GM21423 (cell line): Measurements from ENCODE around the gene ATF2.
A peak's percentile ranks its signal among the peaks of the same experiment; 100 is the strongest.
"Not testable (repeated sequence)": the region's sequence is repeated elsewhere in the genome, so short reads cannot be mapped to it uniquely, and the experiment has no call there.

Source experiments
- ATAC-seq: cut with Tn5 transposase; IDR thresholded peaks from one replicate; pipeline ENCODE4 v1.9.1; 2021; ENCODE audit warnings: mild to moderate bottlenecking, moderate library complexity; ENCODE audit not compliant: unreplicated experiment

Gene ATF2

DNA sequence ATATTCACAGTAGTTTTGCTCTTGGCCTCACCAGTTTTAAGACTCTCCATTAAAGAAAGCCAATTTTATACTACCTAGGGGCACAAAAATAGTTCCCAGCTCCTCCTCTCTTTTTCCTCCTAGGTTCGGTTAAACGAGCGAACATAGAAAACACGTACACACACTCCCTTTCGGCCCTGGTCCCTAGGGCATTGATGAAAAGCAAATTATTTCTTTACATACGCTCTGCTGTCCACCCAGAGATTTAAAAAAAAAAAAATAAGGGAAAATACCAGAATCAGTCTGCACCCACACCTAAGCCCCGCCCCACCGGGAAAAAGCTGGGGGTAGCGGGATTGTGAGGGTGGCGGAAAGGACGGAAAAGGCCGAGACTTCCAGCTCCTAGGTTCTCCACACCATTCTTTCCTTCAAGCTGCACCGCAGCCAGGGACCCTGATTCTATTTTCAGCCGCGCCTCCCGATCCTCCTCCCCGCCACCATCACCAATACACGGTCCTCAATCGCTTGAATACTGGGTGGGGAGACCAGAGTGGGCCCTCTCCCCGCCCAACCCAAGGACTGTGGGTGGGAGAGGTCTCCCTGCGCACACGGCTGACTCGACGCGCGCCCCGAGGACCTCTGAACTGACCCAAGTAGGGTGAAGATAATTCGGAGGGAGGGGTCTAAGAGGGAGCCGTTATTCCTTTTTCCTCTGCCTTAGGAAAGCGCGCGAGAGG, 769 bp downstream of the ATF2 start:
- ATAC-seq = peak; percentile 1

DNA sequence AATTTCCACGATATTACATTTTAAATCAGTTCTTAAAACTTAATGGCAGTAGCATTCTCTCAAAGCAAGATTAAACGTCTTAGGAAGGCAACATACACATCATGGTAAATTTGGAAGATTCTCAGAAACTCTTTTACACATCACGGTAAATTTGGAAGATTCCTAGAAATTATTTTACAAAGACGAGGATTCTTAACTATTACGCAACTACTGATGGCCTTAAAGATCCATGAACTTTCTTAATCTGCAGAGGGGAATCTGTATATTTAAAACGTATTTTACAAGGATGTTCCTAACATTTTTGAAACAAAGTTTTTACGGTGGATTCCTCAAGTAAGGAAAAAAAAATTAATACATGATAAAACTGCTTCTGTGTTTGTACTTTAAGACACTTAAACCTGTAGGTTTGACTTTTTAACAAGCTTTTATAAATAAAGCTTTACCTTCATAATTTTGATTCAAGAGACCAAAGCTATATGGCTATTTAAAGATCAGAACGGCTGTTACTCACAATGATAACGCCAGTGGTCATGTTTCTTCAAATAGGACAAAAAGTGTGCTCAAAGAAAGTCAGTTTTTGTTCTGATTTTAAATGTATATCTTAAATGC, 1.7 kb downstream of the ATF2 start:
- ATAC-seq = no peak

DNA sequence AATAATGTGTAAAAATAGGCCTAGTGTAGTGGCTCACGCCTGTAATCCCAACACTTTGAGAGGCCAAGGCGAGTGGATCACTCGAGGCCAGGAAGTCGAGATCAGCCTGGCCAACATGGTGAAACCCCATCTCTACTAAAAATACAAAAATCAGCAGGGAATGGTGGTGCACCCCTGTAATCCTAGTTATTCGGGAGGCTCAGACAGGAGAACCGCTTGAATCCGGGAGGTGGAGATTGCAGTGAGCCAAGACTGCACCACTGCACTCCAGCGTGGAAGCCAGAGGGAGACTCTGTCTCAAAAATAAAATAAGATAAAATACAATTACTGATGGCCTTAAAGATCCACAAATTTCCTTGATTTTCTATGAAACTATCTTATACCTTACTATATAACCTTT, 3.8 kb downstream of the ATF2 start:
- ATAC-seq = no peak

DNA sequence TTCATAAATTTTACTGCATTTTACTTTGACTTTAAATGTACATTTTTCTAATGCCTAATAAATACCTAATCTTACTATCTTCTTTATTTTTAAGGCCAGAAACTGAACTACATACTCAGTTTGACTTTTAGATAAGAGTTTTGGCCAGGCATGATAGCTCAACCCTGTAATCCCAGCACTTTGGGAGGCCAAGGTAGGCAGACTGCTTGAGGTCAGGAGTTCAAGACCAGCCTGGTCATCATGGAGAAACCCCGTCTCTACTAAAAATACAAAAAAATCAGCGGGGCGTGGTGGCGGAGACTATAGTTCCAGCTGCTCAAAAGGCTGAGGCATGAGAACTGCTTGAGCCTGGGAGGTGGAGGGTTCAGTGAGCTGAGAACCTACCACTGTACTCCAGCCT, 9.1 kb downstream of the ATF2 start:
- no peak for ATAC-seq

DNA sequence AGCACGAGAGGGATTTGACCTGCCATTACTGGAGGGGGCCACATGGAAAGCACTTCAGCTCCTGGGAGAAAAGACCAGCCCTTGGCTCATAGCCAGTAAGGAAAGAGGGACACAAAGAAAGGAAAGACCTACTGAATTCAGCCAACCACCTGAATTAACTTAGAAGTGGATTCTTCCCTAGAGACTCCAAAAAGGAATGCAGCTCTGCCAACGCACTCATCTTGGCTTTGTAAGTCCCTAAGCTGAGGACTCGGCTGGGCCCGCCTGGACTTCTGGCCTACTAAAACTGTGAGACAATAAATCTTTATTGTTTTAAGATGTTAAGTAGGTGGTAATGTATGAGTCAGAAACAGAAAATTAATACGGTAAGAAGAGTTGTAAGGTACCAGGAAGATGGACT, 11.5 kb downstream of the ATF2 start:
- no peak for ATAC-seq

DNA sequence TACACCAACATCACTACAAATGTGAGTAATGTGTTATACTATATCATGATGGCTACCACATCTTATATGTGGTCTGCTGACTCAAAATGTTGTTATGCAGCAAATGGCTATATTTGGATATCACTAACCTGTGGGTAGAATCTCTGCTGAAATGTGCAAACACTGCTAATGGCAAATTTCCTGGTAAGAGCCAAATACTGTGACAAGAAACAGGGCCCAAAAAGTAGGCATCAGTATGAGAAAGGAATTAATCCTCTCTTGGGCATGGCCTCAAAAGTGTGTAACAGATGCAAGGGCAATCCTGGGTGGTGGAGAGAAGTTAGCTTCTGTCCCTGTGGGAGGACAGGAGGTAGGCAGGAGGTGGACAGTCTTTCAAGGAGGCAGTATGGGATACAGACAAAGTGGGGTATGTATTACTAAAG, 13.3 kb downstream of the ATF2 start:
- ATAC-seq = peak; percentile 68

DNA sequence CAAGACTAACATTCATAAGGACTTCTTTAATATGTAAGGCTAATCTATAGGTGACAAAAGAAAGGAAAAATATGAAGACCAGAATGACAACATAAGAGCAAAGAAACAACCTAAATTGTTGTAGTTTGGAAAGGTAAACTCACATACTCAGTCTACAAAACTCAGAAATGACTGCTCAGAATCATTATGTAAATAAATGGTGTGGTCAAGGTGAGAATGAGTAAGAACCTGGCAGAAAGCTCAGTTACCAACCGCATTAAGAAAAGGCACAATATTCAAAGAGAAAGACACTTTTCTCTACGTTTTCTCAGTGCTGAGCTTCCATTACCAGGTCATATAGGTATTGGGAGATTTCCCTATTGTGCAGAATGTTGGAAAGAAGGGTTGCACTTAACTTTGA, 15.8 kb downstream of the ATF2 start:
- ATAC-seq = peak; percentile 86

DNA sequence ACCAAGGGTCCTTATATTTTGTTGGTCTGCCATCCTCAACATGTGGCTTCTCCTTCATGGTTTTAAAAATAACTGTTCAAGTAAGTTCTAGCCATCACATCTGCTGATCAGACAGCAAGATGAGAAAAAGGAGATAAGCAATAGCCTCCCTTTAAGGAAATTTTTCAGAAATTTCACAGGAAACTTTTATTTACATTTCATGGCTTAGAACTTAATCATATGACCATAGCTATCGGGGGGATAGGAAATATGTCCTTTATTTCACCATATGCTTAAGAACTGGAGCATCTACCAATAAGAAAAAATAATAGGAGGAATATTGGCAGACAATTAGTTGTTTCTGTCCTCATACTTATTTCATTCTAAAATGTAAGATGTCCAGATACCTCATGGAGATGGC, 16.2 kb downstream of the ATF2 start:
- no peak for ATAC-seq

DNA sequence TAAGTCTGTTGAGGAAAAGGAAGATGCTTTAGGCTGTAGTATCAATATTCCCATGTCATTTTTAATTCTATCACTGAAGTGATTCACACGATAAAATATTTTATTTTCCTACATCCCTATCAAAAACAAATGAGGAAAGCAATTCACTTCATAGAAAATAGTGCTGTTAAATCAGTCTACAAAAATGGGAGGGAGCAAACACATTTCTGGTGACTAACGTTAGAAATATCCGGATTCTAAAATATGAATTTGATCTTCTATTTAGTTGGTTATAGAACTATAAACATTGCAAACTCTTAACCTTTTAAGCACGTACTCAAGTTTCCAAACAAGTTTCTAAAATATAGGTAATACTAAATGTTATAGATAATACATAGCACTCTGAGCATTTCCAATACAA, 20.8 kb downstream of the ATF2 start:
- ATAC-seq = no peak

DNA sequence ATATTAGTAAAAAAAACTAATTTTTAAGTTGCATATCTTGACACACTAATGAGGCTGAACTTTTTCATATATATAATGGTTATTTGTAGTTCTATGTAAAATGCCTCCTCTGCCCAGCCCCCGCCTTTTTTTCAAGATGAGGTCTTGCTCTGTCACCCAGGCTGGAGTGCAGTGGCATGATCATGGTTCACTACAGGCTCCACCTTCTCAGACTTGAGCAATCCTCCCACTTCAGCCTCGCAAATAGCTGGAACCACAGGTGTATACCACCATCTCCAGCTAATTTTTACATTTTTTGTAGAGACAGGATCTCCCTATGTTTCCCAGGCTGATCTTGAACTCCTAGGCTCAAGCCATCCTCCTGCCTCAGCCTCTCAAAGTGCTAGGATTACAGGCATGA, 24.3 kb downstream of the ATF2 start:
- no peak for ATAC-seq

DNA sequence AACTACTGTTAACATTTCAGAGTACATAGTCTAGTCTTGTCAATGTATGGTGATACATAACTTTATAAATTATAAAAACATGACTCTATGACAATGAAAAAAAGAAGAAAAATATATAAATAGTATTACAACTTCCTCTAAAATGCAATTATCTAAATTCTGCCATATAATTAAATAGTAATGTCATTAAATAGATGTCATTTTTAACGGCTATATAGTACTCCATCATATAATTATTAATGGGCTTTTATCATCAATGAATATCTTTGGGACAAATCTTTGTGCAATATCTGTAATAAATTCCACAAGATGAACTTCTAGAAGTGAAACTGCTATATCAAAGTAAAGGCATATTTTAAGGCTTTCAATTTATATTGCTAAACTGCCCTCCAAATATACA, 24.8 kb downstream of the ATF2 start:
- ATAC-seq = no peak

DNA sequence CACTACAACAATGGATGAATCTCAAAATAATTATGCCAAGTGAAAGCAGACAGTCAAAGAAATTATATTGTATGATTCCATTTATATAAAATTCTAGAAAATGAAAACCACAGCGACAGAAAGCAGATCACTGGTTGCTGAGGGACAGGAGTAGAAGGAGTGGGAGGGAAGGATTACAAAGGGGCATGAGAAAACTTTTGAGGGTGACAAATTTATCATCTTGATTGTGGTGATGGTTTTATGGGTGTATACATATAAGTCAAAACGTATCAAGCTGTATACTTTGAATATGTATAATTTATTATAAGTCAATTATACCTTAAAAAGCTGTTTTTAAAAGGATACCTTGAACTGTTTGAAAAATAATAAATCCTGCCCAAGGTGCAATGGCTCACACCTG, 27.7 kb downstream of the ATF2 start:
- ATAC-seq = no peak

DNA sequence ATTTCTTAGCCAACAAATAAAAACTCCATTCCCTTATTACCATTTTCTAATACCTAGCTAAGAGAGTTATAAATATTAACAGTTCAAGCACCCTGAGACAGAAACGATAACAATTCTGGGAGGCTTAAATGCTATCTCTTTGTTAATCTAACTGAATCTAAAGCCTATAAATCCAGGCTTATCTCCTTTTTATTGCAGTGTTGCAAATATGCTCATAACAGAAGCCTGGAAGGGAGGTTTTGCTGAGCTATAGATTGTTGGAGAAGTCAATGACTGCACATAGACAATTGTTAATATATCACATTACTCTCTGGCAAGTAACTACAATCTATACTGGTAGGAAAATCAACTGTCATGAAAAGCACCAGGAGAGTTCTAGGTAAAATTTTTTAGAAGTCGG, 30.2 kb downstream of the ATF2 start:
- no peak for ATAC-seq

DNA sequence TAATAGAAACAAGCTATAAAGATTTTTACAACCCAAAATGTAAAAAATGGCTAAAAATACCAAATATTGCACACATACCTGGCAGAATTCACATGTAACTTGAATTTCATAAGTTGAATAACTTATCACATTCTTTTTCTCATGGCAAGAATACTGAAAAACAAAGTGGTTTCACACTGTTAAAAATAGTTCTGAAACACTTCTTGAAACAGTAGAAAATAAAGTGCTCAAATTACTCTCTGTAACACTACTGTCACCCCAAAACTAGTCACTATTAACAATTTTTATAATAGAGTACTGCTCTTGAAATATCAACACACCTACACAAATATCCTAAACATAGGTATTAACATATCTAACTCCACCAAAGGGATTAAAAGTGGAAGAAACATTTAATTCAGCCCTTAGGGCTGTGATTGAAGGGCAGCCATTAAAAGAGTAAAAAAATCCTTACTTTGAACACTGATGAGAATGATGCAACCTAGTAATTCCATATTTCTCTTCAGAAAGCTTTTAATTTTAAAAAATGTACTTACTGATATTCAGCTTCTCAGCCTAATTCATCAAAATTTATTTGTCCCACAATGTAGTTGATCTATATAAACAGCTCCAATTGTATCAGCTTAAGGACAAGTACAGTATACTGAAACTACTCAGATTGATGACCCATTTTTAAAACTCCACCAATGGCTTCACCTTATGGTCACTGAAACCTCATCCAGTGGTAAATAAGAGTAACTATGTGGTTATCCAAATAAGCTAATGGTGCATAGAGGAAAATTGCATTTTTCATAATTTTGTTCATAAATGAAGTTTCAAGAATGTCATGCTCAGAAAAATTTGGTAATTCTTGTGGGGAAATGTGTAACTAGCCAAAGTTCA, 31.4 kb downstream of the ATF2 start:
- peak; percentile 75 for ATAC-seq

DNA sequence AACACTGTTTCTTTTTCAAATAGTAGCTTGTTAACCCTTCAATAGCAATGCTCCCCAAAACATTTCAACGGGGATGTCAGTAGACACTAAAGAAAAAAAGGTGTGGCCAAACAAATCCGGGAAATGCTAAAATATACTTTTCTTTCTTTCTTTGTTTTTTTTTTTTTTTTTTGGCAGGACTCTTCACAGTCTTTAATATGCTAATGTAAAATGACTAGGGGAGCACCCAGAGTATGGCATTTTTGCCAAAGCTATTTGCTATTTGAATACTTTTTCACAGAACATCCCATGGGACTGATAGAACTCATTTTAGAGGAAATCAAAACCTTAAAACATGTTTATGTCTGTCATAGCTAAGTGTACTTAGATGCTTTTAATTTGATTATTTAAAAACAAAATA, 32.1 kb downstream of the ATF2 start:
- no peak for ATAC-seq

DNA sequence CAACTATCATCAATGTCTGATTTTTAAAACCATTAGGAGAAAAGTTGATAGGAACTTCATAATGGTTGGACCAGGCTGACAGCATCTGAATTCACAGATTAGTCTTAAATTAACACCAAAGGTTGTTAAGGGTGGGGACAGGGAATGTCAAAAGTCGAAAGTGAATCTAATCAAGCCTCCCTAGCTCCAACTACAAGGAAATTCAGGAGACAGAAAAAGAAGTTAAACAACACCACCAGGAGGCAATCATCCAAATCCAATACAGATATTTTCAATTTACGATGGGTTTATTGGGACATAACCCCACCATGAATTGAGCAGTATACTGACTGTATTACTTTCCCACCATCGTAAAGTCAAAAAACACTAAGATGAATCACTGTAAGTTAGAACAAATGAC, 32.8 kb downstream of the ATF2 start:
- no peak for ATAC-seq

DNA sequence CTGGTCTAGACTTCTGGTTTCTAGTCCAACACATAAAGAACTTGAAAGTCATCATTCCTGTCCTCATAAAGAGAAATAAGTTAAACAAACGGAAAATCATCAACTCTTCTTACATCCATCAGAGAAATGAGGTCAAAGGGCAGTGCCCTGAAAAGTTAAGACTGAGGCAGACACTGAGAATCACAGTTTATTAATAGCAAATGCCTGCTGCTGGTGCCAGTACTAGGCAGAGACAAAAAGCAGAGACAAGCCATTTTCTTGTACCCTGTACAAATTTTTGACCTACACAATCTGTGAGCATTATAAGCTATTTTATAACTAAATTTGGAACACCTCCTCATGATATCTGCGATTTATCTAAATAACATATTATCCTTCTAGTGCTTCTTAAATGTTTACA, 36.8 kb downstream of the ATF2 start:
- ATAC-seq = no peak

DNA sequence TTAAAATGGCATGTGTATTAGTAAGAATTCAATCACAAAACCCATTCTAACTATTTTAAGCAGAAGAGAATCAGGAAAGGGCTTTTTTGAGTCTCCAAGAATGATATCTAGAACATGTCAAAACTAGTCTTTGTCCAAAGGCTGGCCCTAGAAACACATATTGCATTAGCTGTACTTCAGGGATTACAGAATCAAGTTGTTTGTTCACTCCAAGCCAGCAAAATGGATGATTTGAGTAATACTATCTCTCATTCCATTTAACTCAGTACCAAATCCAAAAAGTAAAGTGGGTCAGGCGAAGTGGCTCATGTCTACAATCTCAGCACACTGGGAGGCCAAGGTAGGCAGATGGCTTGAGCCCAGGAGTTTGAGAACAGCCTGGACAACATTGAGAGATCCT, 41.3 kb downstream of the ATF2 start:
- no peak for ATAC-seq

DNA sequence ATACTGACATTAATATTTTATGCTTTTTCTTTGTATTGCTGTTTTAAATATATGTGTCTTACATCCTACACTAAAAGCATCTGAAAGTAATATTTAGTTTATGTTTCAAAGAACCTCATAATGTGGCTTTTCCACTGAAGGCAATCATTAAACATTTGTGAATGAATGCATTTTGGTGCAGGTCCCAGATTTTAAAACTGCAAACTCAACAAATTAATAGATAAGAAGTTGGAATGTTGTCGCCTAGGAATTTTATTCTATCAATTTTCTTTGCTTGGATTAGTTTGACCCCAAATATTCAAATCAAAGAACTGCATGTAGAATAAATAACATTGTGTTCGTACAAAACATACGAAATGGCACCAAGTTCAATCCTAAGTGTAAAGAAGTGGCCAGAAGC, 44.7 kb downstream of the ATF2 start:
- no peak for ATAC-seq

DNA sequence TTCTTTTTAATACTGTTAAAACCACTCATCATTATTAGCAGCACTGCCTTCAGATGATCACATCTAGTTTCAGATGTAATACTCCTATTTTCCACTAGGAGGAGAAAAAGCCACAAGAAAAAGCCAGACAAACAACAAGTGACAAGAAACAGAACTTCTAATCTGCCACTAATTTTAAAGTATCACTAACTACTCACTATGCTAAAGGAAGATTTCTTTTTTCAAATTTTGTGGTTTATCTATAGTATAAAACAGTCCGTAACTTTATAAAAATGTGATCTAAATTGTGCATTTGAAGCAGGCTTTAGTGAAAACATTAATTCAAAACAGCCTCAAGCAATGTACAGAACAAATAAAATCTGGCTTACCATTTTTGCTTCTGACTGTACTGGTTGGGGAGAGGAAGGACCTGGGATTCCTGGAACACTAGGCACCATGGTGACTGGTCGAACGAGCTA, 56.8 kb downstream of the ATF2 start:
- no peak for ATAC-seq

DNA sequence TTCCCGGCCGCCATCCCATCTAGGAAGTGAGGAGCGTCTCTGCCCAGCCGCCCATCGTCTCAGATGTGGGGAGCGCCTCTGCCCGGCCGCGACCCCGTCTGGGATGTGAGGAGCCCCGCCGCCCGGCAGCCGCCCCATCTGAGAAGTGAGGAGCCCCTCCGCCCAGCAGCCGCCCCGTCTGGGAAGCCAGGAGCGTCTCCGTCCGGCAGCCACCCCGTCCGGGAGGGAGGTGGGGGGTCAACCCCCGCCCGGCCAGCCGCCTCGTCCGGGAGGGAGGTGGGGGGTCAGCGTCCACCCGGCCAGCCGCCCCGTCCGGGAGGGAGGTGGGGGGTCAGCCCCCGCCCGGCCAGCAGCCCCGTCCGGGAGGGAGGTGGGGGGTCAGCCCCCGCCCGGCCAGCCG, 59.9 kb downstream of the ATF2 start:
- not testable (repeated sequence) for ATAC-seq

DNA sequence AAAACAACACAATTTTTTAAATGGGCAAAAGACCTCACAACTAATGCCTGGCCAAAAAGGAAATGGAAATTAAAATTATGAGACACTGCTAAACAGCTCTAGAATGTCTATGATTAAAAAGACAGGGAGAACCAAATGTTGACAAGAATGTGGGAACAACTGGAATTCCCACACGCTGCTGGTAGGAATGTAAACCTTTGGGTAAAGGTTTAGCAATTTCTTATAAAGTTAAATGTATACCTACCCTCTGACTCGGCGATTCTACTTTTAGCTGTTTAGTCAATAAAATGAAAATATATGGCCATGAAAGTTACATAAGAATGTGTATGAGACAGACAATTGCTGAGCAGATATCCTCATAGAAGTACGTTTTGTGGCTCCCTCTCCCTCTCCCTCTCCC, 60.9 kb downstream of the ATF2 start:
- ATAC-seq = no peak
